Panc1 (cell line): Measurements from ENCODE around the gene KCNQ1OT1. TPM values are rescaled to one million over a fixed set of nuclear protein-coding genes. Genes with fewer than 3 reads are reported as not detected.

Source experiments
- ATAC-seq: fragments of 200-7000 bp; cut with Tn5 transposase; 2 replicates; pipeline ENCODE4 v1.9.1; 2020; ENCODE audit warnings: mild to moderate bottlenecking, moderate library complexity
- BruUV-seq: library from RNA; stranded (reverse); fragments of 400-500 nt; replicated peaks from 2 replicates; lab custom pipeline; 2021; lab: Mats Ljungman, UMichigan
- CTCF ChIA-PET: fragments of 300-600 bp; sonication (Branson Sonifier 250); formaldehyde crosslinking; loops from one replicate; lab custom pipeline; 2022; ENCODE audit warnings: antibody characterized with exemption; lab: Charles Lee
- POLR2A ChIA-PET: fragments of 300-600 bp; sonication (Branson Sonifier 250); formaldehyde crosslinking; loops from one replicate; lab custom pipeline; 2022; ENCODE audit warnings: antibody characterized with exemption; lab: Charles Lee
- DNase-seq: peaks from one replicate; pipeline ENCODE4 v3.0.0-alpha.2; 2010; ENCODE audit warnings: low read depth, low spot score
- H3K27ac ChIP-seq: 2 replicates; pipeline ENCODE4 v1.5.1; 2011; ENCODE audit warnings: mild to moderate bottlenecking, low read length, inconsistent platforms
- H3K27me3 ChIP-seq: fragments of 200-500 bp; sonication (Bioruptor generic); 2 replicates; pipeline ENCODE4 v1.6.0; 2014; ENCODE audit warnings: low read length, inconsistent platforms; ENCODE audit not compliant: control insufficient read depth, insufficient read depth
- H3K36me3 ChIP-seq: fragments of 200-500 bp; sonication (Bioruptor generic); 2 replicates; pipeline ENCODE4 v1.5.1; 2014; ENCODE audit warnings: inconsistent platforms, mild to moderate bottlenecking, low read length, moderate library complexity; ENCODE audit not compliant: control insufficient read depth, insufficient read depth
- H3K4me1 ChIP-seq: 2 replicates; pipeline ENCODE4 v1.5.1; 2011; ENCODE audit warnings: inconsistent platforms, mild to moderate bottlenecking, low read length, moderate library complexity; ENCODE audit not compliant: control insufficient read depth, insufficient read depth
- H3K4me3 ChIP-seq, 2 experiments: 2 replicates each; pipeline ENCODE4 v1.5.1; 2011 to 2012; ENCODE audit warnings: low read depth in 2 of 2, low read length in 2 of 2, mild to moderate bottlenecking in 2 of 2, inconsistent platforms in 1 of 2, moderate library complexity in 1 of 2
- H3K9me3 ChIP-seq: fragments of 200-500 bp; sonication (Bioruptor generic); 2 replicates; pipeline ENCODE4 v1.5.1; 2014; ENCODE audit warnings: low read depth, mild to moderate bottlenecking, inconsistent platforms, low read length, moderate library complexity; ENCODE audit not compliant: control insufficient read depth, insufficient read depth
- POLR2AphosphoS5 ChIP-seq: IDR thresholded peaks from 2 replicates; pipeline ENCODE4 v1.6.1; 2012; ENCODE audit warnings: mild to moderate bottlenecking, low read depth, low read length, moderate library complexity
- SIN3A ChIP-seq: IDR thresholded peaks from 2 replicates; pipeline ENCODE4 v1.6.1; 2012; ENCODE audit warnings: low read depth, mild to moderate bottlenecking, low read length, moderate library complexity, borderline replicate concordance; ENCODE audit not compliant: insufficient read depth
- TCF7L2 ChIP-seq: IDR thresholded peaks from 2 replicates; pipeline ENCODE4 v1.6.1; 2011; ENCODE audit warnings: mild to moderate bottlenecking, low read depth, low read length, inconsistent platforms
- in situ Hi-C: cut with HindIII; loops from 2 replicates; pipeline ENCODE4 v1.10.0; 2016; ENCODE audit warnings: low sequenced_read_pairs, low pct_unique_long_range_greater_than_20kb
- intact Hi-C: fragments of 100-400 bp; cut with micrococcal nuclease; formaldehyde crosslinking; loops from one replicate; pipeline ENCODE4 v1.10.0; 2022; ENCODE audit not compliant: unreplicated experiment
- total RNA-seq: library from RNA; stranded (reverse); gene quantifications from one replicate; pipeline ENCODE4 v1.2.1, GENCODE V29; 2021; ENCODE audit not compliant: unreplicated experiment
- TF ChIP-seq, protein P1 (sequence below), 2 experiments: IDR thresholded peaks; 2 replicates each; pipeline ENCODE4 v1.6.1; 2011 to 2012; ENCODE audit warnings: low read depth in 2 of 2, control low read depth in 1 of 2, low read length in 1 of 2, mild to moderate bottlenecking in 1 of 2, moderate library complexity in 1 of 2; ENCODE audit not compliant: insufficient read depth in 1 of 2
- TF ChIP-seq, protein P2 (sequence below): fragments of 450-650 bp; IDR thresholded peaks from 2 replicates; pipeline ENCODE4 v1.5.1; 2017; ENCODE audit warnings: mild to moderate bottlenecking

KCNQ1OT1 gene
- total RNA-seq, 1 experiment from 2014 or later, result 1.3 TPM

DNA sequence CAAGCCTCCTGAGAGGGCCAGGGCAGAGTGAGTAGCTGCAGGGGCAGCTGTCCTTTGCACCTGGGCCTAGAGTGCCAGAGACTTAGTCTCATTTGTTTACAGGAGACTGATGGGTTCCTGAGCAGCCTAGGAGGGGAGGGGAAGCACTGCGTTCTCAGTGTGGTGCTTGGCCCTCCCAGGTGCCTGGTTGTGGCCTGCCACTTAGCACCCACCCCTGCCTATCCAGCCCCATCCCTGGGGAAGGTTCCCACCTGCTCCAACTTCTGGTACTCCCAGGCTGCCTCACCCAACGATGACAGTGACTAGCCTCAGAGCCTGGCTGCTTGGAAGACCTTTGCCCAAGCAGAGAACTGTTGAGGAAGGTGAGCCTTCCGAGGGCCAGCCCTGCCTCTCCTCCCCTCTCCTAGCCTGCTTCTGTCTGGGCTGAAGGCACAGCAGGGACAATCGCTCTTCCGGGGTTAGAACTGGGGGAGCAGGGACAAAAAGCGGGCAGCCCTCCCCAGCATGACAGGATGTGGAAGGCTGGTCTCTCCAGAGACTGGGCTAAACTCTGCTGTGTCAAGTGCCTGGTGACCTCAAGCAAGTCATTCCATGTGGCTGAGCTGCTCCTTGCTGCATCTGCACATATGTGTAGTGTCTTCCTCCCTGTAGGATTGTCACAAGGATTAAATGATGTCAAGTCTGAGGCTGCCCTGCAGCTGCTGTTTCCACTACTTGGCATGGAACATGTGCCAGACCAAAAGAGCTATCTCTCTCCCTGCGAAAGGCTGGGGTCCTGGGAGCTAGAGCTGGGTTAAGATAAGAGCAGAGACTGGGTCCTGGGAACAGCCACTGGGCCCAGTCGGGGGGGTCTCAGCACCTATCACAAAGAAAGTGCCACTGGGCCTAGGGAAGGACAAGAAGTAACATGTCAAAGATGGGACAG lies 9.9 kb downstream of the KCNQ1OT1 start:
- BruUV-seq, result no TSS peak
- H3K4me3 ChIP-seq, result no peak overlapping the region
- DNase-seq (no peak), ATAC-seq (no peak)
- TF ChIP-seq SIN3A (no peak), POLR2AphosphoS5 (no peak), TCF7L2 (no peak)
- TF ChIP-seq, protein P1, sequence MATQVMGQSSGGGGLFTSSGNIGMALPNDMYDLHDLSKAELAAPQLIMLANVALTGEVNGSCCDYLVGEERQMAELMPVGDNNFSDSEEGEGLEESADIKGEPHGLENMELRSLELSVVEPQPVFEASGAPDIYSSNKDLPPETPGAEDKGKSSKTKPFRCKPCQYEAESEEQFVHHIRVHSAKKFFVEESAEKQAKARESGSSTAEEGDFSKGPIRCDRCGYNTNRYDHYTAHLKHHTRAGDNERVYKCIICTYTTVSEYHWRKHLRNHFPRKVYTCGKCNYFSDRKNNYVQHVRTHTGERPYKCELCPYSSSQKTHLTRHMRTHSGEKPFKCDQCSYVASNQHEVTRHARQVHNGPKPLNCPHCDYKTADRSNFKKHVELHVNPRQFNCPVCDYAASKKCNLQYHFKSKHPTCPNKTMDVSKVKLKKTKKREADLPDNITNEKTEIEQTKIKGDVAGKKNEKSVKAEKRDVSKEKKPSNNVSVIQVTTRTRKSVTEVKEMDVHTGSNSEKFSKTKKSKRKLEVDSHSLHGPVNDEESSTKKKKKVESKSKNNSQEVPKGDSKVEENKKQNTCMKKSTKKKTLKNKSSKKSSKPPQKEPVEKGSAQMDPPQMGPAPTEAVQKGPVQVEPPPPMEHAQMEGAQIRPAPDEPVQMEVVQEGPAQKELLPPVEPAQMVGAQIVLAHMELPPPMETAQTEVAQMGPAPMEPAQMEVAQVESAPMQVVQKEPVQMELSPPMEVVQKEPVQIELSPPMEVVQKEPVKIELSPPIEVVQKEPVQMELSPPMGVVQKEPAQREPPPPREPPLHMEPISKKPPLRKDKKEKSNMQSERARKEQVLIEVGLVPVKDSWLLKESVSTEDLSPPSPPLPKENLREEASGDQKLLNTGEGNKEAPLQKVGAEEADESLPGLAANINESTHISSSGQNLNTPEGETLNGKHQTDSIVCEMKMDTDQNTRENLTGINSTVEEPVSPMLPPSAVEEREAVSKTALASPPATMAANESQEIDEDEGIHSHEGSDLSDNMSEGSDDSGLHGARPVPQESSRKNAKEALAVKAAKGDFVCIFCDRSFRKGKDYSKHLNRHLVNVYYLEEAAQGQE (IDR thresholded peaks at IDR 0.05; ENCODE audit: insufficient read depth in 1 of 2, low read depth in 2 of 2, low read length in 1 of 2), result no peak
- TF ChIP-seq, protein P2, sequence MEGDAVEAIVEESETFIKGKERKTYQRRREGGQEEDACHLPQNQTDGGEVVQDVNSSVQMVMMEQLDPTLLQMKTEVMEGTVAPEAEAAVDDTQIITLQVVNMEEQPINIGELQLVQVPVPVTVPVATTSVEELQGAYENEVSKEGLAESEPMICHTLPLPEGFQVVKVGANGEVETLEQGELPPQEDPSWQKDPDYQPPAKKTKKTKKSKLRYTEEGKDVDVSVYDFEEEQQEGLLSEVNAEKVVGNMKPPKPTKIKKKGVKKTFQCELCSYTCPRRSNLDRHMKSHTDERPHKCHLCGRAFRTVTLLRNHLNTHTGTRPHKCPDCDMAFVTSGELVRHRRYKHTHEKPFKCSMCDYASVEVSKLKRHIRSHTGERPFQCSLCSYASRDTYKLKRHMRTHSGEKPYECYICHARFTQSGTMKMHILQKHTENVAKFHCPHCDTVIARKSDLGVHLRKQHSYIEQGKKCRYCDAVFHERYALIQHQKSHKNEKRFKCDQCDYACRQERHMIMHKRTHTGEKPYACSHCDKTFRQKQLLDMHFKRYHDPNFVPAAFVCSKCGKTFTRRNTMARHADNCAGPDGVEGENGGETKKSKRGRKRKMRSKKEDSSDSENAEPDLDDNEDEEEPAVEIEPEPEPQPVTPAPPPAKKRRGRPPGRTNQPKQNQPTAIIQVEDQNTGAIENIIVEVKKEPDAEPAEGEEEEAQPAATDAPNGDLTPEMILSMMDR, result no peak
- intact Hi-C loops, result loop anchor here (10.0 kb wide), 2 partner anchors 145 to 195 kb away; partner anchors contain the start of gene CDKN1C
- POLR2A ChIA-PET, result no interaction called here
- in situ Hi-C loops, result no loop called here
- CTCF ChIA-PET, result no interaction called here
- no peaks in the 10 kb centered on the region for H3K27me3 ChIP-seq
- H3K36me3 ChIP-seq, result no peaks in the 10 kb centered on the region
- H3K27ac ChIP-seq, result no peak overlapping the region
- H3K4me1 ChIP-seq, result no peaks in the 10 kb centered on the region
- H3K9me3 ChIP-seq, result no peaks in the 10 kb centered on the region

DNA sequence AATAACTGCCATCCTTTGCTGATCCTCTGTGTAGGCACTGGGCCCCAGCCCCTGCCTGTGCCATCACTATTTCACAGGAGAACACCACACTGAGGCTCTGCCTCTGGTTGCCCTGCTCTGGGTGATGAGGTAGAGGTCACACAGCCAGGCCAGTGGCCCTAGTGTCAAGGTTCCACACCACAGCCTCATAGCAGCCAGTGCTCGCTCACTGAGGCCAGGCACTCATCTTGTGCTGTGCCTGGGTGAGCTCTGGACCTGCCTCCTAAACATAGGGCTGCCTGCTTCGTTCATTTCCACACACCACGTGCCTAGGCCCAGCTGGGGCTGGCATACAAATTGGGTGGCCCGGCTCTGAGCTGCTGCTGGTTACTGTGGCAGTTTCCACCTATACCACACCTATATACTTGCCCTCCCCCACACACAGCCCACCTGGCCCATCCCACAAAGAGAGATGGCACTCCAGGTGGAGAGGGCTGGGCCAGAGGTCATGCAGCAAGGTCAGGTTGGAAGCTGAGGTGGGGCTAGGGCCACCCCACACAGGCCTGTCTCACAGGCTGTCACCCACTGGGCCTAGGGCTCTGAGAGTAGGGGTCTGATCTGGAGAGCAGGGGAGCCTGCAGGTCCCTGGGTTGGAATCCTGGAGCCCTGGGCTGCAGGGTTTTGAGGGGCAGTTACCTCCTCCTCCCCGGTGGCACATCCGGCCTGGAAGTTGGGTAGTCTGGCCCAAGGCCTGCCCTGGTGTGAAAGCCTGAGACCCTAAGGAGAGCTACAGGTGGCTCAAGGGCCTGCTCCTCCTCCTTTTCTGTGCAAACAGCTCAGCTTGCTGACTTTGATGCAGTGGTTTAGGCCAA lies 11.2 kb downstream of the KCNQ1OT1 start:
- Histone ChIP-seq H3K4me3 (no peak overlapping the region), H3K27me3 (no peaks in the 10 kb centered on the region), H3K9me3 (no peaks in the 10 kb centered on the region), H3K36me3 (no peaks in the 10 kb centered on the region), H3K4me1 (no peaks in the 10 kb centered on the region), H3K27ac (no peak overlapping the region)
- TF ChIP-seq POLR2AphosphoS5 (no peak), TCF7L2 (no peak), SIN3A (no peak)
- TF ChIP-seq, protein P2, result no peak
- TF ChIP-seq, protein P1 (IDR thresholded peaks at IDR 0.05; ENCODE audit: insufficient read depth in 1 of 2, low read depth in 2 of 2, low read length in 1 of 2), result no peak
- in situ Hi-C loops, result no loop called here
- ATAC-seq (no peak), DNase-seq (no peak)
- intact Hi-C loops, result no loop called here
- POLR2A ChIA-PET, result no interaction called here
- CTCF ChIA-PET, result no interaction called here
- BruUV-seq, result no TSS peak
